GM03348 (cell line): ENCODE results near the gene CDC6.

Experiments
- DNase-seq: peaks from one replicate; pipeline ENCODE4 v3.0.0; 2012; ENCODE audit warnings: low spot score

The CDC6 gene

DNA sequence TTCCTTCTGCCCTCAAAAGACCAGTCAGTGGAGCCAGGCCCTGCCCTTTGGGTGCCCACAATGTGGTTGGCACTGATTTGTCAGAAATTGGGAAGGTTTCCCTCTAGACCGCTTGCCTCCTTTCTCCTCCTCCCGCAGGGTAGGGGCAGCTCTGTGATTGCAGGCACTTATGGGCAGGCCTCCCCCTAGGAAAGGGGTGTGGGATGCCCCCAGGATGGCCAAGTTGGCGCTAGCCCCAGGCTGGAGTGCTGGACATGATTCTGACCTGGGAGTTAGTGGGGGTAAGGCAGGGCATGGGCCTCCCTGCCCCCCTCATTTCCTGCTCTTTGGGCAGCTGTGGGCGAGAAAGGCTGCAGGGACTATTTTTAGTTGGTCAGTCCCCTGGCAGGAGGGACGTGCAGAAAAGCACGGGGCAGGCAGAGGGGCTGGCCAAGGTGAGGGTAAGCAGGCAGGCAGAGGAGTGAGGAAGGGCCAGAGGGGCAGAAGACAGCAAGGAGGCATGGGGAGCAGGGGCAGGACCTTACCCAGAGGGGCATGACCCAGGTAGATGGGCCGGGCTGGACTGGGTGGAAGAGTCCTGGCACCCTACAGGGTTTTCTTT lies 24.6 kb downstream of the CDC6 start:
- no peak for DNase-seq

DNA sequence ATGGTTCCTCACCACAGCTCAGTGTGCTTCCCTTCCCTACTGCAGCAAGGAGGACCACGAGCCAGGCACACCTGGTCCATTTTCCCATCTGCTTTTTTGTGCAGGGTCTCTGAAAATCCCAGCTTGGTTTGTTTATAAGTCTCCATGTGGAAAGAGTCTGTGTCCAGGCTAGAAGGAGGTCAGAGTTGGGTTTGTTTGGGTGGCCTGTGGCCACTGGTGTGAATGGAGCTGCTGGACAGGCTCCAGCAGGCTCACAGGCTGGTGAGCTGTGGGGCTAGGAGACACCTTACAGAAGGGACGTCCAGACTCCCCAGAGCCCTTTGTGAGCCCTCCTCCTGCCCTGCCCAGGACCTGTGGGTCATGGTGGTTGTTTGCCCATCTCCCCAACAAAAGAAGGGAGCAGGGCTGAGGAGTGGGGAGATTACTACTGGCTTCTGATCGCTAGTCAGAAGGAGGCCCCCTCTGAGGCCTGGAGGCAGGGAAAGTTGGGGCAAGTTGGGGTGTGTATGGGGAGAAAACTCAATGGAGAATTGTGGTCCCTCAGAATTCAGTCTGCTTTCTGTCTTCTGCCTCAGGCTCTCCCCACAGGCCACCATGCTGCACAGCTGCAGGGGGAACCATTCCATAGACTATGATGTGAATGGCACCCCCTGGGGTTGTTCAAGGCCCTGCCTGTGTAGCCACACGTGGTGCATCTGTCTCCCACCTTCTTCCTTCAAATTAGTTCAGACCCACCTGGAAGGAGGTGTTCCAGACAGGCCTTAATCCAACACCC lies 25.4 kb downstream of the CDC6 start:
- no peak for DNase-seq

DNA sequence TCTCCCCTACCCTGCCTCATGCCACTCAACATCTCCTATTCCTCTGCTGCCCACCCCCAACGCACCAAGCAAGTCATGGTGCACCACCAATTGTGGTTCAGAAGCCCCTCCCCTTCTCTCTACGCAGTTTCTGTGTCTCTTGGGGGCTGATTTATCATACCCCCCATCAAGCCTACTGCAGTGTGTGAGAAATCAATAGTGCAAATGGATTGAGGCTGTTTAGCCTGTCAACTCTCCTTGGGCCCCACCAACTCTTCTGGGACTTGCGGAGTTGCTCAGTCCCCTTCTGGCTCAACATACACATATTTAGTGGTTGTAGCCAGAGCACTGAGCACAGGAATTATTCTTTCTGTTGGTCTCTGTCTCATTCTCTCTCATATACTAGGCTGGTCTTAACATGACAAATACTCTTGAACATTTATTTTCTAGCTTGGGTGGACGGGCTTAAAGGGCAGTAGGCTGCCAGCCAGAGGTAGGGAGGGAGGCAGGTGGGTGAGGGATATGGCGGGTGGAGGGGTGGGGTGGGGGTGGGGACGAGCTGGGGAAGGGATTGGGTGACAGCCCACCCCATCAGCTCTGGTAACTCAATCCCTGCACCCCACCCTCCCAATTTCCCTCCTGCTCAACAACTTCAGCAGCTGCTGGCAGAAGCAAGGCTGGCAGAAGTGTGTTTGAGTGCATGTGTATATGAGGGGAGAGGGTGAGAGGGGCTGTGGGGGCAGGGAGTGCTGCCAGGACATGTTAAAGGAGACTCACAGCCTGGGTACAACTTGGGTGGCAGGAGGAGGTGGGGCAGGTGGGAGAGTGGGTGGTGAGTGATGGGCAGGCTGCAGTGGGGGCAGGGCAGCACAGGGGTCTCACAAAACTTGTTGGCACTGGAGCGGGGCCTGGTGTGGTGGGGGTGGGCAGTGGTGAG lies 26.2 kb downstream of the CDC6 start:
- DNase-seq: no peak

DNA sequence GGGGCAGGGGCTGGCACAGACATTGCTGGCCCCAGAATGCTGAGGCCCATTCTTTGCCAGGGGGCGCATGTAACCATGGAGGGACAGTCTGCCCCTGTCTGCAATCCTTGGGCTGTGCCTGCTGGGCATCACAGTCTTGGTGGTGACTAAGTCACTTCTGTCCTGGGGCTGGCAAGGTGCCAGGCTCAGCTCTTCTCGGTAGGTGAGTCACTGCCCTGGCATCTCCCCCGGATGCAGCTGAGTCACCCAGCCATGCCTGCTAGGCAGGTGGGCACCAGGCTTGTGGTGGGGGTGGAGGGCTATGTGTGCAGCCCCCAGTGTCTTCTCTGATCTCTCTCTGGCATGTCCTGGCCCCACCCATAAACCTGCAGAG lies 26.9 kb downstream of the CDC6 start:
- peak; percentile 75 for DNase-seq

DNA sequence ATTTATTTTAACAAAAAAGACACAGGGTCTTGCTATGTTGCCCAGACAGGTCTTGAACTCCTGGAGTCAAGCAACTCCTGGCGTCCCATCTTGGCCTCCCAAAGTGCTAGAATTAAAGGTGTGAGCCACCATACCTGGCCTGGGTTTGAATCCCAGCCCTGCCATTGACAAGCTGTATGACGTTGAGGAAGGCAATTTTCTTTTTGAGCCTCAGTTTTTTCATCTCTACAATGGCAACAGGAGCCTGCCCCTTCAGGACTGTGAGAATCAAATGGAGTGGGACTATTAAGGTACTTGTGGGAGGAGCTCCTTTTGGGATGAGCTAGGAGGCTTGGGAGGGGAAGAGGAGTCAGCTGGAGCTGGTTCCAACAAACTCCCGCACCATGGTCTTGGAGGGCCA lies 27.5 kb downstream of the CDC6 start:
- DNase-seq: no peak

DNA sequence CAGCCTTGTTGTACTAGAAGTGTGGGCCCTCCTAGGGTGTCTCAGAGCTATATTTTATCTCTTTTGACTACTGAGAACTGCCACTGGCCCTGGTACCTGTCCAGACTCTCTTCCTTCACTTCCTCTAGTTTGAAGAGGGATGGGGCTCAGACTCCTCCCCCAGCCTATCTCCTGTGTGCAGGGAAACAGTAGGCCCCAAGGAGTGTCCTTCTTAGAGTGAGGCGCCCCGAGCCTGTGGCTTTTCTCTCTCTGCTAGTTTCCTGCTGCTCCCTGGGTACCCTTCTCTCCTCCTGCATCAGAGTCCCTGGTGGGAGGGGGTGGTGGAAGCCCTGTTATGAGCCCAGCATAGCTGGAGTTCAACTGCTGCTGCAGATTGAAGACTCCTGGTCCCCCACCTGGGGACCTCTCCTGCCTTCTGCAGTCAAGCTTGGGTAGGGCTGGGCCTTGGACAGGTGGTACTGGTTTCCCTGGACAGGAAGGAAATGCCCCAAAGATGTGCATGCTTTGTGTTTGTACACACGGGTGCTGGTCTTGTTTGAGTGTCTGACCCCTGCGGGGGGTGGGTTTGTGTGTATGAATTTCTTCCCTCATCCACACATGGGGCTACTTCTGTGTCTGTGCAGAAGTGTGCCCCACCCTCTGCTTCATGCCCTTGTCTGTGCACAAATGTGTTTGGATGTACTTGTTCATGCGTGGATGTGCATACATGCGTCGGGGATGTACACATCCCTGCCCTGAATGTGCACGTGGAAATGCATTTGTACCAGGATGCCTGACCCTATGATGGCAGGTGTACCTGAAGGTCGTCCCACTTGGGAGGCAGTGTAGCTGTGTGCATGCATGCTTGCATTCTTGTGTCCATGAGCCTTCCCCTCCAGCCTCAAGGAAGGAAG lies 28.2 kb downstream of the CDC6 start:
- DNase-seq: no peak

DNA sequence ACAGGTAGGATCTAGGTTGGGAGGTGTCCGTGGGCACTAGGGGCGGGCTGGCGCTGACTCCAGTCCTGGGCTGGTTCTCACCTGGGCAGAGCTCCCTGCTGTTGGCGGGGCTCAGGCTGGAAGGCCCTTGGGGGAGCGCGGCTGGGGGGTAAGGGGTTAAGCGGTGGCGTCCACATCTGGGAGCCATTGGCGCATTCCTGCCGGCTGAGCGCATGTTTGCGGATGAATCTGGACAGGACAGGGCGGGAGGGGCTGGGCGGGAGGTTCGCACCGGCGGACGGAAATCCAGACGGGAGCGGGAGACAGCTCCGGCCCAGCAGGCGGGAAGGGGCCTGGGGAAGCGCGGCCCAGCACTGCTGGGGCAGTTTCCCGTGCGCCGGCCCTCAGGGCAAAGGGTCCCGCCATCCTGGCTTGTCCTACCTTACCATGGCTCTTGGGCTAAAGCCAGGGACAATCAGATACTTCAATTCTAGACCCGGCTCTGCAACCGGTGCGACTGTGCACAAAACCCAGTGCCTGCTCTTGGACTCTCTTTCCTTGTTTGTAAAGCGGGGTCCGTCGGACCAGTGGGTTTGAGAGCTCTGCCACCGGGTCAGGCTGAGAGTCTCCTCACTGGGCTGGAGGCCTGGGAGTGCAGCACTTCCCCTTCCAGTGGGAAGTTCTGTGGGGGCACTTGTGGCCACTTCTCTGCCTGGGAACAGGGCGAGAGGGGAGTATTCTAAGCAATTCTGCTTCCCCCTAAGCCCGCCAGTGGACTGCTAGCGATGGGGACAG lies 29.1 kb downstream of the CDC6 start:
- DNase-seq: peak; percentile 86

DNA sequence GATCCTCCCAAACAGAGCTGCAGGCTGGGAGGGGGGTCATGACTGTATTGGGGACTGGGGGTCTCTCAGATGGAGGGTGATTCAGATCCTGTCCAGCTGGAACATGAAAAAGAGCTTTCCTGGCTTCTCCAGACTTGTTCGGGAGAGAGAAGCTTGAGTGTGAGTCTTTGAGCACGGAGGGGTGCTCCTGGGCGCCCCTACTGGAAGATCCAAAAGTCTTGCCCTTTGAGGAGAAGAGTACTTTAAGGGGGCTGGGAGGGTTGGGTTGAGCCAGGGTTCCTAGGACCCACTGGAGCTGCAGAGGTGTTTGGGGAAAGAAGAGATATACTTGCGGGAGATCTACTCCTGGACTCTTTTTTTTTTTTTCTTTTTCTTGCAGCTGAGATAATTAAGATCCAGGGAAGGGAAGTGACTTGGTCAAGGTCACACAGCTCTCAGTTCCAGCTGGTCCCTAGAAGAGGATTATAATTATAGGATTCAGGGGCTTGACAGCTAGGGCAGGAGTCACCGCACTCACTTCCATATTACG lies 29.7 kb downstream of the CDC6 start:
- DNase-seq: peak; percentile 73

DNA sequence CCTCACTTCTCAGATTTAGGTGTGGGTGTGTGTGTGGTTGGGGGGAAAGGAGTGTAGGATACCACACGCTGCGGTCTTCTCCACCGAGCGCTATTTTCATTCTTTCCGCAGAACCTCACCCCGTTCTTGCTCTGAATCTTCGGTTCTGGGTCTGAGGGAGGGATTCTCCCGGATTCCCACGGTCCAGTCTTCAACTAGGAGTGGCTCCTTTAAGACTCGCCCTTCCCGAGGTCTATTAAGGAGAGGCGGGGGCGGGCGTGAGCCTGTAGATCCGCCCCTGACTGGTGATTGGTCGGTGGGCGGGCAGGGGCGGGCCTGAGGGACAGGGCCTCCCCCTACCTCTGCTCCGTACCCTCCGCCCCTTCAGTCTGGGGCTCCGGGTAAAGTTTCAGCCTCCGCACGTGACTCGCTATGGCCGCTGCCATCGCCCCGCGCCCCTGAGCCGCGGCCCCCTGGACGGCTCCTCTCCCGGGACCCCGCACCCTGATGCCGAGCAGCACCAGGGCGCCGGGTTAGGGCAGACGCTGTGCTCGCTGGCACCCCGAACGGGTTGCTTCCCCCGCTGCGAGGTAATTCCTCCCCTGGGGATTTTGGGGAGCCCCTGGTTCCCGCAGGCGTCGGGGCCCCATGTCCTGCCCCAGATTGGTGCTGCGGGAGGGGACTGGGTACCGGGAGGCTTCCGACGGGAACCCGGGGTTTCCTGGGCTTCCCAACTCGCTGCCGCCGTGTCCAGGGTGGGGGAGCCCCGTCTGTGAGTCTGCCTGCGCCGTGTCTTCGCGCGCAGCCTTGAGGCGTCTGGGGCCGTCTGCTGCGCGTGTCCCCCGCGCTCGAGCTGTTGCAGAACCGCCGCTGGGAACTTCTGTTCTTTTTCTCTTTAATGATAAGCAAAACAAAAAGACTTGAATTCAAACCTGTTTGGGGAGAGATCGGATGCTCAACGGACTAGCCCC lies 30.5 kb downstream of the CDC6 start:
- DNase-seq: peak; percentile 99

DNA sequence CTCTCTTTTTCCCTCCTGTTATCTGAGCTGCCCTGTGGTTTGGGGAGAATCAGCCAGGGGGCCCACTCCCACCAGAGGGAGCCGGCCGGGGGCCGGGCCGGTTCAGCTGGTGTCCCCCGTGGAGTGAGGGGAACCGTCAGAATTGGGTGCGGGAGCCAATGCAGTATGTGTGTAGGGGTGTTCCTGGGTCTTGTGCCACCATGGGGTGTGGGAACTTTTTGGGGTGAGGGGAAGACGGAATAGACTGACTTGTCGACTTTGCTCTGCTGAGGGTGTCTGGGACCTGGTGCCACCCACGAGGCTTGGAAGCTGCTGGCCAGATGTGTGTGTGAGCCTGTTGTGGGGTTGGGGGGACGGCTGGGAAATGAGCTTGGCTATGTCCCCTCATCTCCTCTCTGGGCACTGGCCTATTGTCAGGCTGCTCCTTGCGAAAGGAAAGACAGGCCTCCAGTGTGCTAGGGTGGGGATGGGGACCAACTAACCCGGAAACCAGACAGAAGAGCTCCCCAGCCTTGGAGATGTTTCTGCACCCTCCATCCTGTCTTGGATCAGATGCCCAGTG lies 31.2 kb downstream of the CDC6 start:
- no peak for DNase-seq

DNA sequence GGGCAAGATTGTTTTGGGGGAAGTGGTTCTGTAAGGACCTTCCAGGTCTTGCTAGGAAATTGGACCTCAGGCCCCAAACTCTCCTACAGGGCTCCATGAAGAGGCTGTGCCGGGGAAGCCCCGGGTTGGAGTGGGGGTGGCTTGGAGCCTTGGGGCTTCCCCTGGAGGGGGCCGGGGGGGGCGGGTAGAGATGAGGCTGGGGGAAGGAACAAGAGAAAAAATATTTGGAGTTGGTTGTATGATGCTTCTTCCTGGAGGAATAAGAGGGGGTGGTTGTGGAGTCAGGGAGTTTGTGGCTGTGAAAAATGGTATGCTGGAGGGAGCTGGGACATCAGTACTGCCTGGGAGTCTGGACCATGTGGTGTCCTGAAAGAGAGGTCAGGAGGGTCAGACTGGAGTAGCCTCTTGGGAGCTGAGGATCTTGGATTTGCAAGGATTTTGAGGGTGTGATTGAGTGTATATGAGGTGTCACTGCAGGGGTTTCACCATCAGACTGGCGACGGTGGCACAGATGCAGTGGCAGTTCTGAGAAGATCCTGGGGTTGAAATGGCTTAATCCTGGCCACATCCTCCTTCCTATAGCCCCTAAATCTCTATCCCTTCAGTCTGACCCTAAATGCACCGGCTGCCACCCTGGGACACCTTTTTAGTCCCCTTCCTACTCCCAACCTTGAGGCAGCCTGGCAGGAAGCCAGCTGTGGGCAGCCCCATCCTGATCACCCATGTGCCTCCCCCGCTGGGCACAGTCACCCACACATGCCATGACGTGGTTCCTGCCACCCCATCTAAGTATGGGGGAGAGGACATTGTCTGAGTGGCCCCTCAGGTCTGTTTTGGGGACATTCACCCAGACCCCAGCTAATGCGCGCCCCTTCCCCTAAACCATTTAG lies 32.2 kb downstream of the CDC6 start:
- DNase-seq: no peak

DNA sequence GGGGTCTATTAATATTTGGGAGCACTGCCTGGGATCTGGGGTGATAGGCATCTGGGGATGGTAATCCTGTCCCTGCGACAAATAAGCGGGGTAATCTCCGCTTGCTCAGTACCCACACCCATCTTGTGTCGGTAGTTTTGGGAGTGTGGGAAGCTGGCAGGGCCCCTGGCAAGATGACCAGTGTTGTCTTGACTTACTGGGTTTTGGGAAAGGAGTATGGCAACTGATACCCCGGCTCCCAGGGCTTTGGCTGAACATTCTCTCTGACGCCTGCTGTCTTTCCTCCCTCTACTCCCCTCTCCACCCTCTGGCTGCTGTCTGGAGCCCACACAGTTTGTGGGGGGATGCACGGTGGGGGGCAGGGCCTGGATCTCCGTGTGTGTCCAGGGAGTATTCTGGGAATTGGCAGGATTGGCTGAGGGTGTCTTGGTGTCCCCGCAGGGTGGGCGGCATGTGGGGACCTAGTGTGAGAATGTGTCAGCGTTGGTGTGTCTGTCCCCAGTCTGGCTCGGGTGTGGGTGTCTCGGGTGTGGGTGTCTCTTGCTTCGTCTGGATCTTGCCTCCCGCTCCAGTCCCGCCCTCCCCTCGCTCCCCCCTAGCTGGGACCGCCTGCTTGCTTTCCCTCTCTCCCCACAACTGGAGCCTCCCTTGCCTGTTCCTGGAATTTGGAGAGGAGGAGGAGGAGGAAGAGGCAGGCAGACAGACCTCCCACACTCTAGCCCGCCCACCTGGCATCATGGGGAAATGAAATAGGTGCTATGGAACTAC lies 33.3 kb downstream of the CDC6 start:
- DNase-seq: peak; percentile 56

DNA sequence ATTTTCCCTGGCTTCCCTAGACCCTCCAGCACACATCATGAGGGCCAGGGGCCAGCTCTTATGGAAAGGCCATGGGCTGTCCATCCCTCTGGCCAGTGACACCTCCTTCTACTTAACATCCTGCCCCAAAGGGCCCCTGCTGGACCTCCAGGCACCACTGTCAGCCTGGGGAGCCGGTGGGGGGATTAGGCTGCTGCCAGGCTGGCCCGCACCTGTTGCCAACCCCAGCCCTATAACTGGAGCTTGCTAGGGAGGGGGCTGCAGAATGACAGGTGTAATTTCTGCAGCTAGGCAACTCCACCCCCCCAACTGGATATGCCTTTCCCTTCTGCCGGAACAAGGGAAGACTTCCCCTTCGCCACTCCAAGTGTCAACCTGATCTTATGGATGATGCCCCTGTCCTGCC lies 33.8 kb downstream of the CDC6 start:
- no peak for DNase-seq

DNA sequence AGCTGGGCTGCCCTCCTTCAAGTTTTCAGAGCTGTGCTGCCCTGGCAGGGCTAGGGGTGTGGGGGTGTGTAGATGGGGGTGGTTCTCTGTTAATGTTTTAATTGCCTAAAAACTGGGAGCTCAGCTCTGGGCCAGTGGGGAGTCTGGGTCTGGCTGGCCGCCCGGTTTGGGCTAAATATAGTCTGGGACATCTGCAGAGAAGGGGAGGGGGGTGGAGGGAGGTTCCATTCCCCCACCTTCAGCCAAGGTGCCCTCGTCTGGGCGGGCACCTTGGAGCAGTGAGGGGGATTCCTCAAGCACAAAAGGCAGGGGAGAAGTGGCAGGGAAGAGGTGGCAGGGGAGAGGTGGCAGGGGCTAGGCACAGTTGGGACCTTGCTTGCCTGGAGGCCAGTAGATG lies 34.3 kb downstream of the CDC6 start:
- peak; percentile 15 for DNase-seq

DNA sequence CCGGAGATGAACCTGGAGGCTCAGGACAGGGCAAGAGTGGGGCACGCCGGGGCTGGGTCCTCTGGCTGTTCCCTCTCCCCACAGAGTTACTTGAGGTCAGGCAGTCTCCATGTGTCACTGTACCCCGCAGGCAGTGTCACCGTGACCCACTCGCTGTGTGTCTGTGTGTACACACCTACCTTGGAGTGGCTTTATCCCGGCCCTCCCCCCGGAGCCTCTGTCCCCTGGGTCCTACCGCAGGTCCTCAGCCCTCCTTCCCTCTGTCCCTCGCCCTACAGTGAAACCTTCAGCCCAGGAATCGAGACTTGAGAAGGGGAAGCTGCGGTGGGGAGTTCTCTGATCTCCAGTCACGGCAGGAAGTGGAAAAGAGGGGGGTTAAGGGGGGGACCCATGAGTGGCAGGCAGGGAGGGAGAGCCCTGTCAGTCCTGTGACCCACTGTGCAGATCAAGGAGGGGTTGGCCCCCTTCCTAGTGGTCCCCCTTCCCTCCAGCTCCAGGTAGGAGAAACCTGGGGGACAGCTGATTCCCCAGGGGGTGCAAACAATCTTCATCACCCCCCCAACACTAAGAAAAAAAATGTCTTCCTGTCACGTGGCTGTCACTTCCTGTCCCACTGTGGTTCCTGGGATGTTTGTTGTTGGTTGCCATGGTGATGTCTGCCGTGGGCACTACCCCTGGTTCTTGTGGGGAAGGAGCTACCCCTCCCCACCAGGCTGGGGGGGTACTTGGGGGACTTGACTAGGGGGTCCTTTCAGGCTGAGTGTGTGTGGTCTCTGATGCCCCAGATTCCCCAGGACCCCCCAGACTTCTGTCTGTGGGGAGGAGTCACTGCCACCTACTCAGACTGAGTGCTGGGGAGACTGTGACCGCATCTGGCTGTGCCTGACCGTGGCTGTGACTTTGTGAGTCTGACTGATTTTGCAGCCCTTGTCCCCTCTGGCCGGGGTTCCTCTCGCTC lies 35.0 kb downstream of the CDC6 start:
- peak; percentile 80 for DNase-seq
